RWPE1 (cell line): ENCODE results near the gene ZNF837.

Source experiments
- CTCF ChIA-PET: fragments of 350-600 bp; sonication (Branson Sonifier 250); formaldehyde crosslinking; extraction: SDS; loops from one replicate; lab custom pipeline; 2021; lab: Yijun Ruan, JAX
- POLR2A ChIA-PET: fragments of 400-600 bp; formaldehyde crosslinking; extraction: SDS; loops from one replicate; lab custom pipeline; 2020; ENCODE audit warnings: antibody characterized with exemption; ENCODE audit not compliant: low non-redundant PET; lab: Yijun Ruan, JAX
- DNase-seq: peaks from one replicate; pipeline ENCODE4 v3.0.0; 2012; ENCODE audit warnings: low spot score
- H3K27ac ChIP-seq: fragments of 450-650 bp; 2 replicates; pipeline ENCODE4 v1.5.1; 2017
- CTCF ChIP-seq: fragments of 450-650 bp; conservative IDR thresholded peaks from 2 replicates; pipeline ENCODE4 v1.5.1; 2017; ENCODE audit warnings: low read depth, mild to moderate bottlenecking

Gene ZNF837

DNA sequence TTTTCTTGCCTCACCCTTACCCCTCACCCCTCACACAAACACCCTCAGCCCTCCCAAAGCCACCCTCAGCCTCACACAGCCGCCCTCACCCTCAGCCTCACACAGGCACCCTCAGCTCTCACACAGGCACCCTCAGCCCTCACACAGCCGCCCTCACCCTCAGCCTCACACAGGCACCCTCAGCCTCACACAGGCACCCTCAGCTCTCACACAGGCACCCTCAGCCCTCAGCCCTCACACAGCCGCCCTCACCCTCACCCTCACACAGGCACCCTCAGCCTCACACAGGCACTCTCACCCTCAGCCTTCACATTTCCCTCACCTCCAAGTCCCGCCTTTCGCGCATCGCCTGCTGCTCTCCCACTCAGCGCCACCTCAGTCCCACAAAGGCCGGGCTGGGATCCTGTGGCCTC lies 54.3 kb downstream of the ZNF837 start:
- peak overlapping the region; percentile 88 for H3K27ac ChIP-seq
- no peak for DNase-seq
- ChIA-PET CTCF (interaction anchor here (0.6 kb wide), 2 partner anchors 12 to 127 kb away, joined by 3 read pairs; no protein-coding TSS in a partner anchor), POLR2A (interaction anchor here (0.6 to 0.9 kb wide), 2 partner anchors 36 to 43 kb away, joined by 3 to 4 read pairs; partner anchors contain the start of gene ZNF497)
- no peak for TF ChIP-seq CTCF

DNA sequence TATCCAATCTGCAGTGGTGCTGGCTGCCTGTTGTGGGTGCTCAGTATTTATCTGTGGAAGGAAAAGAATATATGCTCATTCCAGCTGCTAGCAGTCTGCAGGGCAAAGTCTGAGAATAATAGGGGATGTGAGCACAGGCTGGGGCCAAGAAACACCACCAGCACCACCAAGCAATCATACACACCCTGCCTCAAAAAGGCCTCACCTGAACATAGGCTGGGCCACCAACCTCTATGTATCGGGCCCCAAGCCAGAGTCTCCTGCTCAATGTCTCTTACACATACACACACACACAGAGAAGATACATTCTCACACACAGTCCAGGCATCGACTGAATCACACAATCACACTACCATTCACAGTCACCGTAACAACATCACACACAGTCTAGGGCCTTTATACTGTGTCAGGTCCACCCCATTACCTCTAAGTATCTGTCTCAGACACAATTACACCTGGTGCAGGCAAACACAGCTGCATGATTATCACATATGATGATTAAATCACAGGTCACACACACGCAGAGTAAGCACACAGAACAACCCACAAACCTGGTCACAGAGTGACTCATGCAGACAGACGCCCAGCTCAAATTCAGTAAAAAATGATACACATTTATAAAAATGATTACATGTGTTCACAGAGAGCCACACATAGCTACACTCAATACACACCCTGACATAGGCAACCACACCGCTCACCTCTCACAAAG lies 55.4 kb downstream of the ZNF837 start:
- H3K27ac ChIP-seq: no peak overlapping the region
- ChIA-PET CTCF (no interaction called here), POLR2A (no interaction called here)
- TF ChIP-seq CTCF: no peak
- no peak for DNase-seq

DNA sequence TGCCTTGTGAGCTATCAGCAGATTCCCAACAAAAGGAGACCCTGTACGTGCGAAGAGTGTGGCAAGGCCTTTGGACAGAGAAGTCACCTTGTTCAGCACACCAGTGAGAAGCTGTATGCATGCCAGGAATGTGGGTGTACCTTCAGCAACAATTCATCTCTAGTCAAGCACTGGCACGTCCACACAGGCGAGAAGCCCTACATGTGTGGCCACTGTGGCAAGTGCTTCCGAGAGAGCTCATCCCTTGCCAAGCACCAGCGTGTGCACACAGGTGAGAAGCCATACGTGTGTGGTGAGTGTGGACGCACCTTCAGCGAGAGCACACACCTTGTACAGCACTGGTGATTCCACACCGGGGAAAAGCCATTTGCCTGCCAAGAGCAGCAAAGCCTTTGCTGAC lies 61.6 kb downstream of the ZNF837 start:
- DNase-seq: no peak
- ChIA-PET CTCF (no interaction called here), POLR2A (no interaction called here)
- 0 out of 2 replicates have a peak overlapping the region, but pooled peaks have one; percentile 6 for H3K27ac ChIP-seq
- no peak for TF ChIP-seq CTCF

DNA sequence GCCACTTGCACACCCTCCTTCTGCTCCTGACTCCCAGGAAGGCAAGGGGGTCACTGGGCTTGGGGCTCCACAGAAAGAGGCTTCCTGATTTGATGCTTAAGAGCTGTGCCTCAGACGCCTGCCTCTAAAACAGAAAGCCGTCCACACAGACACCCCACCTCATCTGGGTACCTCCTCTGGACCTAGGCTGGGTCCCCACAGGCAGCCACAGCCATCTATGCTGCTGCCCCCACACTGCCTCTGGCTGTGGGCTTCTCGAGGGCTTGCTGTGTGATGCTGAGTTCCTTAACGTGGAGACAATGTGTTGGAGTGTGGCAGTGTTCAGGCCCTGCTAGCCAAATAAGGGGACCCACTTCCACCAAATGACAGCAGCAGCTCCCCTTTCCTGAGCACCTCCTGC lies 62.5 kb downstream of the ZNF837 start:
- ChIA-PET POLR2A (no interaction called here), CTCF (no interaction called here)
- DNase-seq: no peak
- no peak overlapping the region for H3K27ac ChIP-seq
- TF ChIP-seq CTCF: no peak
